Left cardiac atrium (tissue), 4 donors: ENCODE data around the gene BATF2. TPM values are rescaled to one million over a fixed set of nuclear protein-coding genes. Genes with fewer than 3 reads are reported as not detected.
"Not testable (repeated sequence)": the region's sequence is repeated elsewhere in the genome, so short reads cannot be mapped to it uniquely, and the experiment has no call there.

Source experiments
- ATAC-seq, 2 donors: fragments of 200-7000 bp; cut with Tn5 transposase; one replicate each; pipeline ENCODE4 v1.9.1; 2020; ENCODE audit warnings: mild to moderate bottlenecking in 2 of 2, moderate library complexity in 2 of 2
- DNase-seq: peaks from one replicate; pipeline ENCODE4 v3.0.0-alpha.2; 2020
- intact Hi-C, 2 donors: fragments of 100-400 bp; cut with DNase I; formaldehyde crosslinking; loops; one replicate each; pipeline versions ENCODE4 v1.14.1 to v1.15.1; 2022 to 2023
- long read RNA-seq: library from polyadenylated mRNA; unstranded; transcript quantifications from one replicate; pipeline ENCODE4 v2.0.0, GENCODE V29; 2021
- total RNA-seq, 2 donors: library from RNA; stranded (reverse); fragmentation: NEBNext Ultra II Directional; extraction: Animal tissue kit (Norgen Biotek cat#: 25700); gene quantifications; one replicate each; pipeline ENCODE4 v1.2.1, GENCODE V29; 2021
- donor health status: DM: no; HTN: yes; CAD: no.
- donor health status: DM: no; HTN: yes; CAD: no; lungs with severe emphysema.
- donor health status: DM: yes; HTN: yes; CAD: no.
- donor health status: Dilated cardiomyopathy.

BATF2 gene
- total RNA-seq, result 1 to 10 TPM; 1.4 to 1.6 TPM
- long read RNA-seq, result 0 reads

- ATAC-seq (peak; percentile 92), DNase-seq (peak; percentile 81)
- intact Hi-C loops, result no loop called here
Measured at GRCh38 chr11:64996710-64997380, at the start of gene BATF2. TSS of gene BATF2 (minus strand) at chr11:64996971. CDS start at chr11:64996914, 57 bp downstream.

- intact Hi-C loops, result no loop called here
- ATAC-seq, result no peak
Measured at GRCh38 chr11:65045728-65046127, 49.0 kb upstream of the BATF2 start.

GRCh38 chr11:65045061-65045460 lies 48.3 kb upstream of the BATF2 start:
- ATAC-seq, result no peak
- no peak for DNase-seq
- intact Hi-C loops, result no loop called here

More at GRCh38 chr11:65045728-65046127, 49.0 kb upstream of the BATF2 start:
- DNase-seq, result no peak

DNA sequence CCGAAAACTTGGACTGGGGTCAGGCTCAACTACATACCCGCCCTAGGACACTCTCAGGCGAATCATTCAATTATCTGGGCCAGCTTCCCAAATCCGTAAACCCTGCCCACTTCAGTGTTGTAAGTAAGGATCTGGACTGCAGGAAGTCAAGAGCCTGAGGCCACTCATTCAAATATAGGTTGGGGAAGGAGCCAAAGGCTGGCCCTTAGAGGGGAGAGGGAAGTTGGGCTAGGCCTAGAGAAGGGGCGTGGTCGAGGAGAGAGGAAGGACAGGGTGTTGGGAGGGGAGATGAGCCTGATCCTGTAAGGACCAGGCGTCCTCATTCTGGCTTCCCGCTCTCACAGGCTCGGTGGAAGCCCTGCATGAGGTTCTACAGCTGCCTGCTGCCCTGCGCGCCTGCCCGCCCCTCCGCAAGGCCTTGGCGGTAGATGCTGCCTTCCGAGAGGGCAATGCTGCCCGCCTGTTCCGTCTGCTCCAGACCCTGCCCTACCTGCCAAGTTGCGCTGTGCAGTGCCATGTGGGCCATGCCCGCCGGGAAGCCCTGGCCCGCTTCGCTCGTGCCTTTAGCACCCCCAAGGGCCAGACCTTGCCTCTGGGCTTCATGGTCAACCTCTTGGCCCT lies 47.2 kb upstream of the BATF2 start:
- DNase-seq (peak; percentile 44), ATAC-seq (no peak)
- intact Hi-C loops, result no loop called here

DNA sequence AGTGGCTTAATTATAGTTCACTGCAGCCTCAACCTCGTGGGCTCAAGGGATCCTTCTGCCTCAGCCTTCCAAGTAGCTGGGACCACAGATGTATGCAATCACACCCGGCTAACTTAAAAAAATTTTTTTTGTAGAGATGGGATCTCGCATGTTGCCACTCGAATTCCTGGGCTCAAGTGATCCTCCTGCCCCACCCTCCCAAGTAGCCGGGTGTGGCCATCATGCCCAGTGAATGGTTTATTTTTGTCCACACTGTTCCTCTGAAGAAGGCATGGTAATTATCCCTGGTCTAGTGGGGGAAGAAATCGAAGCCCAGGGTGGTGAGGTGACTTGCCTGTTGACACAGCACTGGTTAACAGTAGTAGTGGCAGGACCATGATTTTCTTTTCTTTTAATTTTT lies 46.1 kb upstream of the BATF2 start:
- ATAC-seq (no peak), DNase-seq (no peak)
- intact Hi-C loops, result no loop called here

GRCh38 chr11:65040847-65041622 lies 44.3 kb upstream of the BATF2 start, which contains the start of gene SAC3D1:
TSS of gene SAC3D1 (plus strand) at chr11:65041210. CDS start at chr11:65041293, 83 bp downstream.
- ATAC-seq, result peak; percentile 97
- intact Hi-C loops, result no loop called here

DNA sequence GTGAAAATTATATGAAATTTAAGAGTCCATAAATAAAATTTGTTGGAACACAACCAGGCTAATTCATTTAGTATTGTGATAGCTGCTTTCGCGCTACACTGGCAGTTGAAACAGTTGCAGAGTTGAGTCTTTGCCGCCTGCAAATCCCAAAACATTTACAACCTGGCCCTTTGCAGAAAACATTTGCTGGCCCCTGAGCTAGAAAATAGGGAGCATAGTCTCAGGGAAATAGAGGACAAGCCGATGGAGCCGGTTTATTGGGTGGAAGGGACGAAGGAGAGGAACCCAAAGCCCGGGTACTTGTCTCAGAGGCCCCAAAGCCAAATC lies 43.7 kb upstream of the BATF2 start:
- intact Hi-C loops, result no loop called here
- ATAC-seq, result no peak

More at GRCh38 chr11:65040847-65041622, 44.3 kb upstream of the BATF2 start, which contains the start of gene SAC3D1:
- peak; percentile 91 for DNase-seq

GRCh38 chr11:65036931-65037330 lies 40.2 kb upstream of the BATF2 start:
- DNase-seq (peak; percentile 56), ATAC-seq (no peak)
- intact Hi-C loops, result no loop called here

More for the DNA sequence above, 43.7 kb upstream of the BATF2 start:
- DNase-seq, result no peak

- DNase-seq (no peak), ATAC-seq (no peak)
- intact Hi-C loops, result no loop called here
Measured at GRCh38 chr11:65035579-65035978, 38.8 kb upstream of the BATF2 start.

DNA sequence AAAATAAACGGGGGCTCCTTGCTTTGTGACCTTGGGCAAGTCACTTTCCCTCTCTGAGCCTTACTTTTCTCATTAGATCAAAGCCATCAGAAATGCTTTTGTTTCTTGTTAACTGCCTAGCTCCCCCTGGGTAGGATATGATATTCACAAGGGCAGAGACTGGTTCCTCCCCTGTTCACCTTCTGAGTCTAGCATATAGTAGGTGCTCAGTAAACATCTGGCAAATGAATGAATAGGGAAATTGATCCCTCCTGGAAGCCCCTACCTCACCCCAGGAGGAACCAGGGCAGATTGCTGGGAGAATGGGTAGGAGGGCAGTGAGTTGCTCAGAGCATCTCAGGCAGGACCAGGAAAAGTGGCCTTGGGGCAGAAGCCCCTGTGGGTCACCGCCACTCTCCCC lies 37.7 kb upstream of the BATF2 start:
- ATAC-seq, result no peak
- DNase-seq, result no peak
- intact Hi-C loops, result no loop called here

- intact Hi-C loops, result no loop called here
- no peak for DNase-seq
- ATAC-seq, result no peak
Measured at GRCh38 chr11:65032216-65032615, 35.4 kb upstream of the BATF2 start.

- intact Hi-C loops, result no loop called here
- peak; percentile 93 for DNase-seq
- peak; percentile 98 to 99 for ATAC-seq
Measured at GRCh38 chr11:65027213-65028067, 30.7 kb upstream of the BATF2 start, which contains the start of gene SNX15. TSS of gene SNX15 (plus strand) at chr11:65027439. CDS start at chr11:65027538, 99 bp downstream.

- DNase-seq (no peak), ATAC-seq (no peak)
- intact Hi-C loops, result no loop called here
Measured at GRCh38 chr11:65026810-65027209, 30.0 kb upstream of the BATF2 start.

- ATAC-seq, intact Hi-C loops, DNase-seq: not testable (repeated sequence)
Measured at GRCh38 chr11:65023502-65023901, 26.7 kb upstream of the BATF2 start.

GRCh38 chr11:65021509-65021908 lies 24.7 kb upstream of the BATF2 start:
- ATAC-seq (no peak), DNase-seq (no peak)
- intact Hi-C loops, result no loop called here

DNA sequence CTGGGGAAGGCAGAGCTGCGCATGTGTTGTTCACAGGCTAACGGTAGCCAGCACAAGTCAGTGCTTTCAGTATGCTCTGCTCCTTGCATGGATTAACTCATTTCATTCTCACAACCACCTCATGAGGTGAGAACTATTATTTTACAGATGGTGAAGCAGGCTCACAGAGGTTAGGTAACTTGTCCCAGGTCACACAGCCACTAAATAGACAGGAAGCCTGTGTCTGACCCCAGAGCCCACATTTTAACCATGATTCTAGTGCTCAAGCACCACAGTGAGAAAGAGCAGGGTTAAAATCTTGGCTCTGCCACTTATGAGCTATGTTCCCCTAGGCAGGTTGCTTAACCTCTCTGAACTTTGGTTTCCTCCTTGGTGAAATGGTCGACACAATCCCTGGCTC lies 24.2 kb upstream of the BATF2 start:
- DNase-seq, result no peak
- ATAC-seq, result no peak
- intact Hi-C loops, result no loop called here

DNA sequence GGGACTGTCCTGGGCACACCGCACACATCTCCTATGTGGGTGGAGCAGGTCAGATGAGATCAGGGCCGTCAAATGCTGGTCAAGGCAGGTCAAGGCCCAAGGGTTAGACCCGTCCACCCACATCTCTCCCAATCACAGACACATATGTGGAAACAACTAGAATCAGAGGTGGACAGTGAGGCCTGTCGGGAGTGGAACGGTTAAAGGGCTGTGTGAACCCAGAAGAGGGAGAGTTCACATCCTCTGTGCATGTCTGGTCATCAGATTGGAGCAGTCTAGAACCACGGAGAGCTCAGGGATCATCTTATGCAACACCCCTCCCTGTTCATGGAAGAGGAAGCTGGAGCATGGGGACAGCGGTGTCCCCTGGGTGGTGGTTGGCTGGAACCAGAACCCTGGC lies 23.1 kb upstream of the BATF2 start:
- DNase-seq (no peak), ATAC-seq (peak in 1 of 2 donors; percentile 45)
- intact Hi-C loops, result no loop called here

DNA sequence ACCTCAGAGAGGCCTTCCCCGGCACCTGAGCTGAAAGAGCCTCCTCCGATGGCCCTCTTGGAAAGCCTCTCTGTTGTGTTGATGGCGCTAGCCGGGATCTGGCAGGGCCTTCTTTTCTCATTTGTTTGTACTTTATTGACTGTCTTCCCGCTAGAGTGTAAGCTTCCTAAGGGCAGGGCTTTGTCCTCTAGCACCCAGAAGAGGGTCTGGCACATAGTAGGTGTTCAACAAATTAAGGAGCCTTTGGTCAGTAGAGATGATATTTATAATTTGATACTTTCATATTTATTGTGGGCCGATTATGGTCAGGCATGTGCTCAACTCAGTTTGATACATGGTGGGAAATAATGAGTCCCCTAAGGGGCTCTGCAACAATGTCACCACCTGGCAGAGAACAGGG lies 21.2 kb upstream of the BATF2 start:
- ATAC-seq, result no peak
- DNase-seq, result no peak
- intact Hi-C loops, result no loop called here

- ATAC-seq, result no peak
- DNase-seq, result no peak
- intact Hi-C loops, result no loop called here
Measured at GRCh38 chr11:65016705-65017104, 19.9 kb upstream of the BATF2 start.
